Mucosa of stomach (tissue), 1 donor: ENCODE measurements around the gene SLC27A3.
A peak's percentile ranks its signal among the peaks of the same experiment; 100 is the strongest.
"Not testable (repeated sequence)": the region's sequence is repeated elsewhere in the genome, so short reads cannot be mapped to it uniquely, and the experiment has no call there.

Experiments
- H3K27me3 ChIP-seq: one replicate; pipeline ENCODE4 v1.7.0; 2013; ENCODE audit warnings: mild to moderate bottlenecking, low read length; ENCODE audit not compliant: control insufficient read depth, insufficient read depth
- H3K36me3 ChIP-seq: one replicate; pipeline ENCODE4 v1.7.0; 2013; ENCODE audit warnings: low read length; ENCODE audit not compliant: control insufficient read depth, insufficient read depth
- H3K4me1 ChIP-seq: one replicate; pipeline ENCODE4 v1.7.0; 2013; ENCODE audit warnings: mild to moderate bottlenecking, low read length; ENCODE audit not compliant: control insufficient read depth, insufficient read depth
- H3K4me3 ChIP-seq: one replicate; pipeline ENCODE4 v1.7.0; 2013; ENCODE audit warnings: low read length
- H3K9ac ChIP-seq: one replicate; pipeline ENCODE4 v1.7.0; 2013; ENCODE audit warnings: mild to moderate bottlenecking, low read length, moderate library complexity
- H3K9me3 ChIP-seq: one replicate; pipeline ENCODE4 v1.7.0; 2013; ENCODE audit warnings: mild to moderate bottlenecking, low read length, moderate library complexity; ENCODE audit not compliant: control insufficient read depth
- donor health status: Pancreatic carcinoma.

SLC27A3 gene

DNA sequence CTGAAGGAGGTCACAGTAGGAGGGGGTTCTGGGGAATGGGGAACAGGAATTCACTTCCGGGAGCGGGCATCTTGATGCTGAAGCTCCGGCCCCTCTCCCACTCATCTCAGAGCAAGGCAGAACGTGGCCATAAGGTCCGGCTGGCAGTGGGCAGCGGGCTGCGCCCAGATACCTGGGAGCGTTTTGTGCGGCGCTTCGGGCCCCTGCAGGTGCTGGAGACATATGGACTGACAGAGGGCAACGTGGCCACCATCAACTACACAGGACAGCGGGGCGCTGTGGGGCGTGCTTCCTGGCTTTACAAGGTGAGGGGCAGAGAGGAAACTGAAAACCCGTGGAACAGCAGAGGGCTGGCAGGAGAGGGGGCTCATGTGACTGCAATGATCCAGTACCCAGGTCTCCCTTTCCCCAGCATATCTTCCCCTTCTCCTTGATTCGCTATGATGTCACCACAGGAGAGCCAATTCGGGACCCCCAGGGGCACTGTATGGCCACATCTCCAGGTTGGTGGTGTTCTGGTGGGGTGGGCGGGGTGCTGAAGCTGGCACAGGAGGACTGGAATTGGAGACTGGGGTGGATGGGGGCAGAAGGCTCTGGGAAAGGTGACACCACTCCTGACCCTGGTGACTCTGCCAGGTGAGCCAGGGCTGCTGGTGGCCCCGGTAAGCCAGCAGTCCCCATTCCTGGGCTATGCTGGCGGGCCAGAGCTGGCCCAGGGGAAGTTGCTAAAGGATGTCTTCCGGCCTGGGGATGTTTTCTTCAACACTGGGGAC, 3.0 kb downstream of the SLC27A3 start:
- peaks cover 42% of the 10 kb centered on the region for H3K4me1 ChIP-seq
- H3K9ac ChIP-seq: peak overlapping the region; percentile 11
- H3K9me3 ChIP-seq: no peaks in the 10 kb centered on the region
- no peaks in the 10 kb centered on the region for H3K27me3 ChIP-seq
- no peaks in the 10 kb centered on the region for H3K36me3 ChIP-seq
- H3K4me3 ChIP-seq: no peak overlapping the region

DNA sequence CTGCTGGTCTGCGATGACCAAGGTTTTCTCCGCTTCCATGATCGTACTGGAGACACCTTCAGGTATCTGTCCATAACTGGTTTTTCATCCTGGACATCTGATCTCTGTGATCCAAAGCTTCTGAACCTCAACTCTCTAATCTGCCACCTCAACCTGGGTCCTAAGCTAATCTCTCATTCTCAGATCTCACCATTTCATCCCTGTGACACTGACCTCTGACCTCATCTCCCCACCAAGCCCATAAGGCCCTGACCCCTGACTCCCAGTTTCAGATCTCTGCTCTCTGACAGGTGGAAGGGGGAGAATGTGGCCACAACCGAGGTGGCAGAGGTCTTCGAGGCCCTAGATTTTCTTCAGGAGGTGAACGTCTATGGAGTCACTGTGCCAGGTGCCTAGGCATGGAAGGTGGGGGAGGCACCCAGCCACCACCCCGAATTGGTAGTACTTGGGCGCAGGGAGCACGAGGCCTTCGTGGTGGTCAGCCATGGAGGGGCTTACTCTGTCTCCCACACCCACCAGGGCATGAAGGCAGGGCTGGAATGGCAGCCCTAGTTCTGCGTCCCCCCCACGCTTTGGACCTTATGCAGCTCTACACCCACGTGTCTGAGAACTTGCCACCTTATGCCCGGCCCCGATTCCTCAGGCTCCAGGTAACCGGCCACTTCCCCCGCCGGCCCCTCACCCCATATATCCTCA, 3.8 kb downstream of the SLC27A3 start:
- no peak overlapping the region for H3K4me3 ChIP-seq
- no peaks in the 10 kb centered on the region for H3K9me3 ChIP-seq
- H3K9ac ChIP-seq: no peak overlapping the region
- H3K36me3 ChIP-seq: no peaks in the 10 kb centered on the region
- H3K4me1 ChIP-seq: peaks cover 42% of the 10 kb centered on the region
- H3K27me3 ChIP-seq: no peaks in the 10 kb centered on the region

DNA sequence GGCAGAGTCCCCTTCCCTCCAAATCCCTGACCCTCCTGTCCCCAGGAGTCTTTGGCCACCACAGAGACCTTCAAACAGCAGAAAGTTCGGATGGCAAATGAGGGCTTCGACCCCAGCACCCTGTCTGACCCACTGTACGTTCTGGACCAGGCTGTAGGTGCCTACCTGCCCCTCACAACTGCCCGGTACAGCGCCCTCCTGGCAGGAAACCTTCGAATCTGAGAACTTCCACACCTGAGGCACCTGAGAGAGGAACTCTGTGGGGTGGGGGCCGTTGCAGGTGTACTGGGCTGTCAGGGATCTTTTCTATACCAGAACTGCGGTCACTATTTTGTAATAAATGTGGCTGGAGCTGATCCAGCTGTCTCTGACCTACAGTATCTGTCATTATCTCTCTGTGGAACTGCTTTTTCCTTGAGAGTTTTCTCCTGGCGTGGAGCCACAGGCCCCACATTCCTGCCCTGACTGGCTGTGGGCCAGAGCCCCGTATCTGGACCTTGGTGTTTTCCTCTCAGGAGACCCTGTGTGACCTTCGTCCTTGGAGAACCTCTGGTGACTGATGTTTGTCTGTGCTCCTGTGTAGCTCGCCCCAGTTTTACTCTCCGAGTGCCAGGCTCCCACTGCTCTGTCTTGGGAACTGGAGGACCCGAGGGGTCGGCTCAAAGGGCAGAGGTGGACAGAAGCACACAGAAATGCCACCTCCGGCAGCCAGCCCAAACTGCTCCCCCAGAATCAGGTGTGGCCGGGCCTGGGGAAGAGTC, 4.8 kb downstream of the SLC27A3 start:
- Histone ChIP-seq H3K9me3 (no peaks in the 10 kb centered on the region), H3K4me1 (peaks cover 42% of the 10 kb centered on the region), H3K4me3 (no peak overlapping the region), H3K36me3 (no peaks in the 10 kb centered on the region), H3K27me3 (no peaks in the 10 kb centered on the region), H3K9ac (no peak overlapping the region)

DNA sequence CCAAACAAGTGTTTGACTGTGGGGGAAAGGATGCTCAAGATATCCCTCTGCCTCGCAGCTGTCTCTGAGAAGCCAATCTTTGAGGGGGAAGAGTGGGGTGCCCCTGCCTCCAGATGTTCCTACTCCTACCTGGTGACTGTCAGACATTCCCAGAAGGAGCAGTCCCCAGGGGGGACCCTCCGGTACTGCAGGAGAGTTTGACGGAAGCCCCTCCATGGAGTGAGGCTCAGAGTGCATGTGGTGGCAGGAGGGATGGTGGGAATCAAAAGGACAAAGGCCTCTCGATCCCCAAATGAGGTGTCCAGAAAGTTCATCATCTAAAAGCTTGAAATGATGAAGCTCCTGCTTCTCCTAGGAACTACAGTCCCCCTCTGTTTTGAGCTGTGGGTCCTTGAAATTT, 5.3 kb downstream of the SLC27A3 start:
- Histone ChIP-seq H3K27me3 (no peaks in the 10 kb centered on the region), H3K36me3 (no peaks in the 10 kb centered on the region), H3K9me3 (no peaks in the 10 kb centered on the region), H3K9ac (no peak overlapping the region), H3K4me3 (no peak overlapping the region), H3K4me1 (peaks cover 42% of the 10 kb centered on the region)

DNA sequence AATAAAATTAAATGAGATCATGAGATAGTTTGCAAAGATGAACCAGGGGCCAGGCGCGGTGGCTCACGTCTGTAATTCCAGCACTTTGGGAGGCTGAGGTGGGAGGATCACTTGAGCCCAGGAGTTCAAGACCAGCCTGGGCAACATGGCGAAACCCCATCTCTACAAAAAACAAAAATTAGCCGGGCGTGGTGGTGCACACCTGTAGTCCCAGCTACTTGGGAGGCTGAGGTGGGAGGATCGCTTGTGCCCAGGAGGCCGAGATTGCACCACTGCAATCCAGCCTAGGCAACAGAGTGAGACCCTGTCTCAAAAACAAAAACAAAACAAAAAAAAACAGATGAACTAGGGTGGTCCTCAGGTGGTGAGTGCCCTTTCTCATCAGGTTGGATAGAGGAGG, 7.4 kb downstream of the SLC27A3 start:
- not testable (repeated sequence) for H3K9me3 ChIP-seq, H3K36me3 ChIP-seq, H3K27me3 ChIP-seq
- Histone ChIP-seq H3K4me1 (peaks cover 25% of the 10 kb centered on the region), H3K9ac (peak overlapping the region; percentile 95), H3K4me3 (peak overlapping the region; percentile 92)

DNA sequence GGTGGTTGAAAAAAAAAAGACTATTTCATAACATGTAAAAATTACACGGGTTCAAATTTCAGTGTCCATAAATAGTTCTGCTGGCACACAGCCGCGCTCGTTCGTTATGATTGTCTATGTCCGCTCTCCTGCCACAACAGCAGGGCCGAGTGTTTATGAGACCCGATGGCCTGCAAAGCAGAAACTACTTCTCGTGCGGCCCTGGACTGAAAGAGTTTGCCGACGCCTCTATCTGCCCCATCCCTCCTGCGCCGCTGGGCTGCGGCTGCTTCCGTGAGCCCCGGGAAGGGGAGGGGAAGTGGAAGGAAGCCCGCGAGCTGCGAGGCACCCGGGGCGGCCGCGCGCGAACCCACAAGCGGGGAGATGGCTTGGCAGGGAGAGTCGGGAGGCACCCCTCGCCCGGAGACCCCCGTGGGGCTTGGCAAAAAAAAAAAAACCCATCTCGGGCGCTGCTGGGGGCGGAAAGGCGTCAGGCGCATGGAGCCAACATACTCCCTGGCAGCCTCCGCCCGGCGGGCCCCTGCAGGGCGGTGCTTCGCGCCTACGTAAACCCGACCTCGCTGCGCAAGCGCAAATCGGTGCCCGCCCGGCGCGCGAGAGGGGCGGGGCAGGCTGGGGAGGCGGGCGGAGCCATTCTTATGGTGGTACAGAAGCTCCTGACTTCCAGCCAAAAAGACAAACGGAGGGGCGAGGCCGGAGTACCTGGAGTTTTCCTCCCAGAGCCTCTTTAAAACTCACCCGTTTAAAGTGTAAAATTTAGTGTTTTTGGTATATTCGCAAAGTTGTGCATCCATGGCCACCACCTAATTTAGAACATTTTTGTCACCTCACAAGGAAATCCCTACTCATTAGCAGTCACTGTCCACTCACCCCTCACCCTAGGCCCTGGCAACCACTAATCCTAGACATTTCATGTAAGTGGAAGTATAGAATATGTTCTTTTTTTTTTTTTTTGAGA, 8.3 kb downstream of the SLC27A3 start:
- peak overlapping the region; percentile 95 for H3K9ac ChIP-seq
- peaks cover 20% of the 10 kb centered on the region for H3K4me1 ChIP-seq
- H3K4me3 ChIP-seq: peak overlapping the region; percentile 92
- H3K9me3 ChIP-seq: no peaks in the 10 kb centered on the region
- no peaks in the 10 kb centered on the region for H3K36me3 ChIP-seq
- no peaks in the 10 kb centered on the region for H3K27me3 ChIP-seq

DNA sequence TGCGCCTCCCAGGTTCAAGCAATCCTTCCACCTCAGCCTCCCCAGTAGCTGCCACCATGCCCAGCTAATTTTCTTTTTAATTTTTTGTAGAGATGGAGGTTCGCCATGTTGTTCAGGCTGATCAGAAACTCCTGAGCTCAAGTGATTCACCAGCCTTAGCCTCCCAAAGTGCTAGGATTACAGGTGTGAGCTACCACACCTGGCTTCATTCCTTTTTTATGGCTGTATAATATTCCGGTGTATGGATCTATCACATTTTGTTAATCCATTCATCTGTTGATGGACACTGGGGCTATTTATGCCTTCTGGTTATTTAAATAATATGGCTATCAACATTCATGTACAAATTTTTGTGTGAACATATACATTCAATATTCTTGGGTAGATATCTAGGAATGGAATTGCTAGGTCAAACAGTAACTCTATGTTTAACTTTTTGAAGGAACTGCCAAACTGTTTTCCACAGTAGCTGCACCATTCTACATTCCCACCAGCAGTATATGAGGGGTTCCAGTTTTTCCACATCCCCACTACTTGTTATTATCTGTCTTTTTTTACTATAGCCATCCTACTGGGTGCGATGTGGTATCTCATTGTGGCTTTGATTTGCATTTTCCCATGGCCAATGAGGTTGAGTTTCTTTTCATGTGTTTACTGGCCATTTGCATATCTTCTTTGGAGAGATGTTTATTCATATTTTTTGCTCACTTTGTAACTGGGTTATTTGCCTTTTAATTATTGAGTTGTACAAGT, 11.0 kb downstream of the SLC27A3 start:
- Histone ChIP-seq H3K36me3 (no peaks in the 10 kb centered on the region), H3K4me3 (no peak overlapping the region), H3K9ac (no peak overlapping the region), H3K27me3 (no peaks in the 10 kb centered on the region), H3K9me3 (no peaks in the 10 kb centered on the region), H3K4me1 (peaks cover 13% of the 10 kb centered on the region)

DNA sequence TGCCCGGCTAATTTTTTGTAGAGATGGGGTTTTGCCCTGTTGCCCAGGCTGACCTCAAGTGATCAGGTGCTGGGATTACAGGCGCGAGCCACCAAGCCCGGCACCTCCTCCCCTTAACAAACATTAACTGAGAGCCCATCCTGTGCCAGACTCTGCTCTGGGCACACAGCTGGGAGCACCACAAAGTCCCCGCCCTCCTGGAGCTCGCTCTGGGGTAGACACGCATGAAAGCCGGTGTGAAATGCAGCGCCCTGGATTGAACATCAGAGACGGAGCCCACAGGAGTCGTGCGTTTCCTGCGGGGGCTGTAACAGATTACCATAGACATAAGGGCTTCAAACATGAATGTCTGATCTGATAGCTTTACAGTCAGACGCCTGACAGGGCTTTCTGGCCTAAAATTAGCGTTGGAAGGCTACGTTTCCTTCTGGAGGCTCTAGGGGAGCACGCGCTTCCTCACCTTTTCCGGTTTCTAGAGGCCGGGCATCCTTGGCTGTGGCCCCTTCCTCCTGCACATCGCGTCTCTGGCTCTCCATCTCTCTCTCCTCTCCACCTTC, 14.3 kb downstream of the SLC27A3 start:
- H3K27me3 ChIP-seq: no peaks in the 10 kb centered on the region
- peak overlapping the region; percentile 61 for H3K9ac ChIP-seq
- peaks cover 11% of the 10 kb centered on the region for H3K4me1 ChIP-seq
- H3K36me3 ChIP-seq: no peaks in the 10 kb centered on the region
- H3K4me3 ChIP-seq: no peak overlapping the region
- no peaks in the 10 kb centered on the region for H3K9me3 ChIP-seq

DNA sequence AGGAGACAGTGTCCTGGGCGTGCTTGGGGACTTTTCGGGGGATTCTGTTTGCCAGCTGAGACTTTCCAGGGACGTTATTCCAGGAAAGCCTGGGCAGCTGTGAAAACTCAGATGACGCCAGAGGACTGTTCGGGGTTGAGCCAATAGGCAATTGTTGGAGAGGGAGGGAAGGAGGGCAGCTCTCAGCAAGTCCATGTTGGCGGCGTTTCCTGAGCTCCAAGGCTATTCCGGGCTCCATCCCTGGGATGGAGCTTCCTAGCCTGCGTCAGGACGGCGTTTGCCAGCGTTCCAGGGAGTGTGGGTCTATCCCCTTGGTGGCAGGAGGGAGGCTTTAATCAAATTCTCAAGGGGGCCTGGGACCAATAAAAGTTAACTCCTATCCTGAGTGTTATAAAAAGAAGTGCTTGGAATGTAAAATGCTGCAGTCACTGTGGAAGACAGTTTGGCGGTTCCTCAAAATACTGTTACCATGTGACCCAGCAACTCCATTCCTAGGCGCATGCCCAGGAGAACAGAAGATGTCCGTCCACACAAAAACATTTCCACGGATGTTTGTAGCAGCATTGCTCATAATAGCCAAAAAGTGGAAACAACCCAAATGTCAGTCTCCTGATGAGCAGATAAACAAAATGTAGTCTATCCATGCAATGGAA, 15.2 kb downstream of the SLC27A3 start:
- no peak overlapping the region for H3K4me3 ChIP-seq
- H3K36me3 ChIP-seq: no peaks in the 10 kb centered on the region
- no peaks in the 10 kb centered on the region for H3K9me3 ChIP-seq
- H3K4me1 ChIP-seq: peaks cover 11% of the 10 kb centered on the region
- no peaks in the 10 kb centered on the region for H3K27me3 ChIP-seq
- peak overlapping the region; percentile 61 for H3K9ac ChIP-seq

DNA sequence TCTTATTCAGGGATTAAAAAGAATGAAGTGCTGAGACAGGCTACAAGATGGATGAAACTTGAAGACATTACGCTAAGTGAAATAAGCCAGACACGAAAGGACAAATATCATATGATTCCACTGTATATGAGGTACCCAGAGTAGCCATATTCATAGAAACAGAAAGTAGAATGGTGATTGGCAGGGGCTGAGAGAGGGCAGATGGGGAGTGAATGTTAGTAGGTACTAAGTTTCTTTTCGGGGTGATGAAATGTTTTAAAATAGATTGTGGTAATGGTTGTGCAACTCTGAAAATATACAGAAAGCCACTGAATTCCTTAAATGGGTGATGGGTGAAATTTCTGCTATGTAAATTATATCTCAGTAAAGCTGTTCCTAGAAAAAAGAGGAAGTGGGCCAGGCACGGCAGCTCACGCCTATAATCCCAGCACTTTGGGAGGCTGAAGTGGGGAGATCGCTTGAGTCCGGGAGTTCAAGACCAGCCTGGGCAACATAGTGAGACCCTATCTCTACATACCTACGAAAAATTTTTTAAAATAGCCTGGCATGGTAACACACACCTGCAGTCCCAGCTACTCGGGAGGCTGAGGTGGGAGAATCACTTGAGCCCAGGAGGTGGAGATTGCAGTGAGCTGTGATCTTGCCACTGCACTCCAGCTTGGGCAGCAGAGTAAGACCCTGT, 15.9 kb downstream of the SLC27A3 start:
- H3K4me1 ChIP-seq: peaks cover 11% of the 10 kb centered on the region
- H3K9ac ChIP-seq: no peak overlapping the region
- no peaks in the 10 kb centered on the region for H3K9me3 ChIP-seq
- H3K36me3 ChIP-seq: no peaks in the 10 kb centered on the region
- no peaks in the 10 kb centered on the region for H3K27me3 ChIP-seq
- no peak overlapping the region for H3K4me3 ChIP-seq
